Endothelial cell of umbilical vein (primary cell): Measurements from ENCODE around the gene RCOR2. TPM values are rescaled to one million over a fixed set of nuclear protein-coding genes. Genes with fewer than 3 reads are reported as not detected.

ENCODE experiments used
- BruUV-seq: library from RNA; stranded (reverse); fragments of 400-500 nt; replicated peaks from 2 replicates; lab custom pipeline; 2021; lab: Mats Ljungman, UMichigan
- CTCF ChIA-PET: fragments of 300-600, 350-600 bp; sonication (Branson Sonifier 250); formaldehyde crosslinking; loops from one replicate; lab custom pipeline; 2021; ENCODE audit warnings: antibody characterized with exemption, inconsistent platforms; lab: Charles Lee
- POLR2A ChIA-PET: fragments of 300-600, 350-600 bp; sonication (Branson Sonifier 250); formaldehyde crosslinking; loops from one replicate; lab custom pipeline; 2021; ENCODE audit warnings: antibody characterized with exemption, inconsistent platforms; lab: Charles Lee
- DNase-seq: peaks from one replicate; pipeline ENCODE4 v3.0.0-alpha.2; 2011; ENCODE audit warnings: low read depth, low spot score
- FAIRE-seq: peaks from 2 replicates; lab custom pipeline; 2011; peaks lifted over from hg19 to GRCh38; lab: Jason Lieb, UNC
- H2AFZ ChIP-seq: 2 replicates; pipeline ENCODE4 v1.6.0; 2012; ENCODE audit warnings: low read depth, low read length, control low read depth, inconsistent platforms
- H3K27ac ChIP-seq: 2 replicates; pipeline ENCODE4 v1.5.1; 2011; ENCODE audit warnings: low read depth, mild to moderate bottlenecking, control low read depth, low read length, moderate library complexity; ENCODE audit not compliant: insufficient read depth
- H3K27me3 ChIP-seq, 2 experiments: 2 replicates each; pipeline versions ENCODE4 v1.6.0 to v1.6.1; 2011; ENCODE audit warnings: low read length in 2 of 2, mixed read lengths in 1 of 2; ENCODE audit not compliant: control insufficient read depth in 2 of 2, insufficient read depth in 2 of 2
- H3K36me3 ChIP-seq, 2 experiments: 2 replicates in 1 of 2; 3 replicates in 1 of 2; pipeline ENCODE4 v1.5.1; 2011; ENCODE audit warnings: low read length in 2 of 2, mild to moderate bottlenecking in 1 of 2, moderate library complexity in 1 of 2; ENCODE audit not compliant: control insufficient read depth in 2 of 2, insufficient read depth in 2 of 2; ENCODE audit errors: extremely low read depth in 1 of 2
- H3K4me1 ChIP-seq: 3 replicates; pipeline ENCODE4 v1.5.1; 2011; ENCODE audit warnings: mild to moderate bottlenecking, low read length; ENCODE audit not compliant: control insufficient read depth, insufficient read depth; ENCODE audit errors: extremely low read depth
- H3K4me2 ChIP-seq: 2 replicates; pipeline ENCODE4 v1.6.1; 2011; ENCODE audit warnings: low read length, control low read depth, mixed read lengths; ENCODE audit not compliant: insufficient read depth
- H3K4me3 ChIP-seq, 3 experiments: fragments of 200-600 bp in 1 of 3; sonication (generic), shearing (Covaris generic) in 1 of 3; replicated peaks in 1 of 3; 2 replicates each; pipeline ENCODE4 v1.5.1; 2011 to 2016; ENCODE audit warnings: control low read depth in 3 of 3, low read length in 3 of 3, mild to moderate bottlenecking in 2 of 3, inconsistent platforms in 1 of 3, low read depth in 1 of 3, moderate library complexity in 1 of 3; ENCODE audit not compliant: insufficient read depth in 1 of 3
- H3K79me2 ChIP-seq: 2 replicates; pipeline ENCODE4 v1.6.0; 2012; ENCODE audit warnings: low read length, inconsistent platforms; ENCODE audit not compliant: control insufficient read depth, insufficient read depth
- H3K9ac ChIP-seq: replicated peaks from 2 replicates; pipeline ENCODE3; 2011; ENCODE audit warnings: low read length, control low read depth; ENCODE audit not compliant: insufficient read depth; ENCODE audit errors: extremely low read depth
- H3K9me1 ChIP-seq: replicated peaks from 3 replicates; pipeline ENCODE4 v1.6.0; 2011; ENCODE audit warnings: mild to moderate bottlenecking, low read length; ENCODE audit not compliant: control insufficient read depth, insufficient read depth; ENCODE audit errors: extremely low read depth
- H3K9me3 ChIP-seq: replicated peaks from 2 replicates; pipeline ENCODE4 v1.5.1; 2012; ENCODE audit warnings: low read length, inconsistent platforms; ENCODE audit not compliant: control insufficient read depth, insufficient read depth
- H4K20me1 ChIP-seq: replicated peaks from 2 replicates; pipeline ENCODE3; 2011; ENCODE audit warnings: mild to moderate bottlenecking, low read length; ENCODE audit not compliant: control insufficient read depth, insufficient read depth; ENCODE audit errors: extremely low read depth
- EZH2 ChIP-seq: IDR thresholded peaks from 2 replicates; pipeline ENCODE4 v1.6.1; 2012; ENCODE audit warnings: borderline replicate concordance, low read depth, mild to moderate bottlenecking, moderate library complexity, low read length, inconsistent platforms; ENCODE audit not compliant: severe bottlenecking
- FOS ChIP-seq: IDR thresholded peaks from 2 replicates; pipeline ENCODE4 v1.6.1; 2011; ENCODE audit warnings: mild to moderate bottlenecking, low read length, moderate library complexity, borderline replicate concordance; ENCODE audit not compliant: insufficient read depth
- GATA2 ChIP-seq: IDR thresholded peaks from 2 replicates; pipeline ENCODE4 v1.7.0; 2011; ENCODE audit warnings: low read depth, mild to moderate bottlenecking, moderate library complexity, mixed read lengths, low read length; ENCODE audit not compliant: insufficient read length, insufficient read depth
- JUN ChIP-seq: IDR thresholded peaks from 2 replicates; pipeline ENCODE4 v1.6.1; 2011; ENCODE audit warnings: borderline replicate concordance, low read depth; ENCODE audit not compliant: insufficient read length, insufficient read depth
- MAX ChIP-seq: IDR thresholded peaks from 2 replicates; pipeline ENCODE4 v1.6.1; 2011; ENCODE audit not compliant: insufficient read depth, insufficient read length
- MYC ChIP-seq: IDR thresholded peaks from one replicate; pipeline ENCODE4 v1.6.1; 2011; ENCODE audit warnings: mild to moderate bottlenecking, low read depth, low read length
- POLR2A ChIP-seq: IDR thresholded peaks from 2 replicates; pipeline ENCODE4 v1.6.1; 2012; ENCODE audit warnings: low read depth, mild to moderate bottlenecking, control low read depth, low read length
- POLR2AphosphoS5 ChIP-seq: IDR thresholded peaks from 2 replicates; pipeline ENCODE4 v1.6.1; 2012; ENCODE audit warnings: low read depth, mild to moderate bottlenecking, control low read depth, low read length, moderate library complexity; ENCODE audit not compliant: insufficient read depth
- dilution Hi-C: fragments of 300-500 bp; cut with MboI; formaldehyde crosslinking; loops from one replicate; pipeline ENCODE4 v1.15.0; 2019; ENCODE audit warnings: low sequenced_read_pairs; ENCODE audit not compliant: extremely low pct_ligation_motif_present
- intact Hi-C: fragments of 100-400 bp; cut with micrococcal nuclease; formaldehyde crosslinking; loops from one replicate; pipeline ENCODE4 v1.10.0; 2022
- polyA plus RNA-seq, 4 experiments: library from polyadenylated mRNA; depleted of rRNA in 3 of 4; stranded (reverse) in 3 of 4; unstranded in 1 of 4; fragments of >200 nt; gene quantifications; 2 replicates each; pipeline versions ENCODE4 v1.2.1 to v1.2.3, GENCODE V29; 2011 to 2012; ENCODE audit warnings: missing spikeins in 1 of 4
- total RNA-seq: library from RNA; stranded (reverse); gene quantifications from 2 replicates; pipeline ENCODE4 v1.2.3, GENCODE V29; 2021
- TF ChIP-seq, protein P1 (sequence below), 2 donors: IDR thresholded peaks; 1 replicate in 1 of 2; 2 replicates in 1 of 2; pipeline ENCODE4 v1.5.1; 2011; ENCODE audit warnings: low read length in 2 of 2, mild to moderate bottlenecking in 2 of 2, moderate library complexity in 2 of 2, control low read depth in 1 of 2, inconsistent platforms in 1 of 2, low read depth in 1 of 2; ENCODE audit not compliant: insufficient read depth in 1 of 2; ENCODE audit errors: extremely low read depth in 1 of 2

The RCOR2 gene
- total and polyA plus RNA-seq, 2 donors (not counting 3 experiments of a cell fraction or from before 2014, with no cell fraction given): 0.13 to 0.63 TPM

- FAIRE-seq (no peak), DNase-seq (no peak)
- H3K9me1 ChIP-seq: no peaks in the 10 kb centered on the region
- intact Hi-C loops: no loop called here
- no peaks in the 10 kb centered on the region for H3K79me2 ChIP-seq
- no peak overlapping the region for H3K4me3 ChIP-seq
- H4K20me1 ChIP-seq: no peaks in the 10 kb centered on the region
- H2AFZ ChIP-seq: no peak overlapping the region
- H3K4me2 ChIP-seq: no peak overlapping the region
- no peaks in the 10 kb centered on the region for H3K9me3 ChIP-seq
- no peak overlapping the region for H3K27ac ChIP-seq
- ChIA-PET CTCF (interaction anchor here (0.9 to 1.5 kb wide), 1 partner anchor 16 kb away, joined by 3 to 4 read pairs; no protein-coding TSS in a partner anchor), POLR2A (no interaction called here)
- dilution Hi-C loops: no loop called here
- TF ChIP-seq FOS: no peak
- TF ChIP-seq GATA2: no peak
- TF ChIP-seq POLR2AphosphoS5: no peak
- TF ChIP-seq POLR2A: no peak
- no peak for TF ChIP-seq MAX
- no peak for TF ChIP-seq MYC
- TF ChIP-seq, protein P1, sequence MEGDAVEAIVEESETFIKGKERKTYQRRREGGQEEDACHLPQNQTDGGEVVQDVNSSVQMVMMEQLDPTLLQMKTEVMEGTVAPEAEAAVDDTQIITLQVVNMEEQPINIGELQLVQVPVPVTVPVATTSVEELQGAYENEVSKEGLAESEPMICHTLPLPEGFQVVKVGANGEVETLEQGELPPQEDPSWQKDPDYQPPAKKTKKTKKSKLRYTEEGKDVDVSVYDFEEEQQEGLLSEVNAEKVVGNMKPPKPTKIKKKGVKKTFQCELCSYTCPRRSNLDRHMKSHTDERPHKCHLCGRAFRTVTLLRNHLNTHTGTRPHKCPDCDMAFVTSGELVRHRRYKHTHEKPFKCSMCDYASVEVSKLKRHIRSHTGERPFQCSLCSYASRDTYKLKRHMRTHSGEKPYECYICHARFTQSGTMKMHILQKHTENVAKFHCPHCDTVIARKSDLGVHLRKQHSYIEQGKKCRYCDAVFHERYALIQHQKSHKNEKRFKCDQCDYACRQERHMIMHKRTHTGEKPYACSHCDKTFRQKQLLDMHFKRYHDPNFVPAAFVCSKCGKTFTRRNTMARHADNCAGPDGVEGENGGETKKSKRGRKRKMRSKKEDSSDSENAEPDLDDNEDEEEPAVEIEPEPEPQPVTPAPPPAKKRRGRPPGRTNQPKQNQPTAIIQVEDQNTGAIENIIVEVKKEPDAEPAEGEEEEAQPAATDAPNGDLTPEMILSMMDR (IDR thresholded peaks at IDR 0.05; ENCODE audit: extremely low read depth in 1 of 2, insufficient read depth in 1 of 2, low read depth in 1 of 2, low read length in 2 of 2): no peak
- TF ChIP-seq EZH2: no peak
- TF ChIP-seq JUN: no peak
- no peaks in the 10 kb centered on the region for H3K27me3 ChIP-seq
- no peak overlapping the region for H3K9ac ChIP-seq
- H3K36me3 ChIP-seq: no peaks in the 10 kb centered on the region
- no peaks in the 10 kb centered on the region for H3K4me1 ChIP-seq
- no TSS peak for BruUV-seq
Observed at GRCh38 chr11:63961608-63962412, 44.8 kb upstream of the RCOR2 start.
